SK-N-SH treated with all-trans-retinoic acid at 6 μM for 48 hours (cell line): Measurements from ENCODE around the gene RRBP1.
A peak's percentile ranks its signal among the peaks of the same experiment; 100 is the strongest.

Source experiments
- ATAC-seq: fragments of 200-7000 bp; cut with Tn5 transposase; 3 replicates; pipeline ENCODE4 v1.9.1; 2020; ENCODE audit warnings: mild to moderate bottlenecking, moderate library complexity
- BACH2 ChIP-seq: fragments of 250-450 bp; sonication (Bioruptor Pico); IDR thresholded peaks from 2 replicates; pipeline ENCODE4 v1.9.0; 2021; ENCODE audit warnings: mild to moderate bottlenecking, borderline replicate concordance
- CREB5 ChIP-seq: fragments of 250-450 bp; sonication (Bioruptor Pico); IDR thresholded peaks from 2 replicates; pipeline ENCODE4 v1.5.1; 2020; ENCODE audit warnings: low read depth, mild to moderate bottlenecking, moderate library complexity
- CSDC2 ChIP-seq: fragments of 250-450 bp; sonication (Bioruptor Pico); IDR thresholded peaks from 2 replicates; pipeline ENCODE4 v1.5.0; 2020; ENCODE audit warnings: mild to moderate bottlenecking, moderate library complexity
- GLIS3 ChIP-seq: fragments of 250-450 bp; sonication (Bioruptor Pico); IDR thresholded peaks from 2 replicates; pipeline ENCODE4 v1.5.0; 2020; ENCODE audit warnings: mild to moderate bottlenecking, moderate library complexity
- ISL1 ChIP-seq: fragments of 250-450 bp; sonication (Bioruptor Pico); IDR thresholded peaks from 2 replicates; pipeline ENCODE4 v2.1.2; 2022; ENCODE audit warnings: mild to moderate bottlenecking, moderate library complexity
- OSR1 ChIP-seq: fragments of 250-450 bp; sonication (Bioruptor Pico); IDR thresholded peaks from 2 replicates; pipeline ENCODE4 v1.8.0; 2022; ENCODE audit warnings: moderate library complexity, mild to moderate bottlenecking, inconsistent platforms
- PATZ1 ChIP-seq: fragments of 250-450 bp; sonication (Bioruptor Pico); IDR thresholded peaks from 2 replicates; pipeline ENCODE4 v1.8.0; 2020; ENCODE audit warnings: mild to moderate bottlenecking, moderate library complexity, borderline replicate concordance
- POU6F1 ChIP-seq: fragments of 250-450 bp; sonication (Bioruptor Pico); IDR thresholded peaks from 2 replicates; pipeline ENCODE4 v1.8.0; 2021; ENCODE audit warnings: low read depth, mild to moderate bottlenecking, moderate library complexity, borderline replicate concordance
- PPARA ChIP-seq: fragments of 250-450 bp; sonication (Bioruptor Pico); IDR thresholded peaks from 2 replicates; pipeline ENCODE4 v1.5.0; 2020; ENCODE audit warnings: mild to moderate bottlenecking, borderline replicate concordance
- TSHZ2 ChIP-seq: fragments of 250-450 bp; sonication (Bioruptor Pico); IDR thresholded peaks from 2 replicates; pipeline ENCODE4 v1.5.0; 2020; ENCODE audit warnings: mild to moderate bottlenecking, moderate library complexity
- ZC3H10 ChIP-seq: fragments of 250-450 bp; sonication (Bioruptor Pico); IDR thresholded peaks from 2 replicates; pipeline ENCODE4 v1.5.1; 2021; ENCODE audit warnings: mild to moderate bottlenecking, moderate library complexity
- ZFP30 ChIP-seq: fragments of 450-650 bp; formaldehyde crosslinking; IDR thresholded peaks from 2 replicates; pipeline ENCODE4 v1.5.0; 2022; ENCODE audit warnings: mild to moderate bottlenecking, moderate library complexity
- ZNF70 ChIP-seq: fragments of 450-650 bp; formaldehyde crosslinking; IDR thresholded peaks from 2 replicates; pipeline ENCODE4 v1.5.0; 2020; ENCODE audit warnings: mild to moderate bottlenecking, moderate library complexity
- ZNF8 ChIP-seq: fragments of 450-650 bp; formaldehyde crosslinking; IDR thresholded peaks from 2 replicates; pipeline ENCODE4 v1.5.0; 2020; ENCODE audit warnings: mild to moderate bottlenecking, moderate library complexity

RRBP1 gene

GRCh38 chr20:17637413-17637780 is 44.6 kb downstream of the RRBP1 start:
- TF ChIP-seq GLIS3 (CRISPR knock-in tag) (no peak), ZNF8 (CRISPR knock-in tag) (no peak), PATZ1 (CRISPR knock-in tag) (no peak), CREB5 (CRISPR knock-in tag) (no peak), ZC3H10 (CRISPR knock-in tag) (no peak), ZFP30 (CRISPR knock-in tag) (no peak)
- ATAC-seq, result no peak

- ATAC-seq, result peak; percentile 62
- TF ChIP-seq GLIS3 (CRISPR knock-in tag), result no peak
- peak; percentile 49; the same call in 1 of the 2 replicates for TF ChIP-seq ZNF70 (CRISPR knock-in tag)
- no peak for TF ChIP-seq POU6F1
- no peak for TF ChIP-seq CREB5 (CRISPR knock-in tag)
- TF ChIP-seq, all 23 proteins: peak for 1
Measured at GRCh38 chr20:17636523-17637412, 45.3 kb downstream of the RRBP1 start.

- no peak for ATAC-seq
- TF ChIP-seq TSHZ2, result no peak
- no peak for TF ChIP-seq CSDC2
- TF ChIP-seq ISL1 (CRISPR knock-in tag), result no peak
- TF ChIP-seq OSR1 (CRISPR knock-in tag), result no peak
- TF ChIP-seq PPARA (CRISPR knock-in tag), result no peak
- TF ChIP-seq CREB5 (CRISPR knock-in tag), result no peak
- no peak for TF ChIP-seq ZFP30 (CRISPR knock-in tag)
- no peak for TF ChIP-seq ZNF8 (CRISPR knock-in tag)
- no peak for TF ChIP-seq BACH2 (CRISPR knock-in tag)
Measured at GRCh38 chr20:17635332-17636244, 46.5 kb downstream of the RRBP1 start.
